NCI-H345 (cell line): Measurements from ENCODE around the gene ADCY5.

Experiments
- DNase-seq: peaks from one replicate; lab custom pipeline; 2025; lab: John Stamatoyannopoulos, UW

Gene ADCY5

GRCh38 chr3:123325766-123326256 is 123.1 kb downstream of the ADCY5 start:
- no peak for DNase-seq

- no peak for DNase-seq
Measured at GRCh38 chr3:123324880-123325765, 123.8 kb downstream of the ADCY5 start.

- DNase-seq = no peak
Measured at GRCh38 chr3:123323781-123324180, 125.1 kb downstream of the ADCY5 start.

GRCh38 chr3:123322866-123323265 is 126.0 kb downstream of the ADCY5 start:
- no peak for DNase-seq

- no peak for DNase-seq
Measured at GRCh38 chr3:123321806-123322205, 127.1 kb downstream of the ADCY5 start.

- no peak for DNase-seq
Measured at GRCh38 chr3:123320221-123320620, 128.7 kb downstream of the ADCY5 start.

GRCh38 chr3:123319760-123320159 is 129.1 kb downstream of the ADCY5 start:
- no peak for DNase-seq

- DNase-seq = no peak
Measured at GRCh38 chr3:123318374-123318773, 130.5 kb downstream of the ADCY5 start.

- no peak for DNase-seq
Measured at GRCh38 chr3:123317716-123318115, 131.2 kb downstream of the ADCY5 start.

- no peak for DNase-seq
Measured at GRCh38 chr3:123315271-123315595, 133.7 kb downstream of the ADCY5 start.

- peak; percentile 86 for DNase-seq
Measured at GRCh38 chr3:123314359-123315270, 134.3 kb downstream of the ADCY5 start.

GRCh38 chr3:123313889-123314288 is 135.0 kb downstream of the ADCY5 start:
- no peak for DNase-seq

- DNase-seq = no peak
Measured at GRCh38 chr3:123312331-123313265, 136.3 kb downstream of the ADCY5 start.

GRCh38 chr3:123311201-123311600 is 137.7 kb downstream of the ADCY5 start:
- no peak for DNase-seq

- DNase-seq = no peak
Measured at GRCh38 chr3:123310741-123311140, 138.1 kb downstream of the ADCY5 start.

GRCh38 chr3:123310186-123310585 is 138.7 kb downstream of the ADCY5 start:
- no peak for DNase-seq

- no peak for DNase-seq
Measured at GRCh38 chr3:123307064-123307463, 141.8 kb downstream of the ADCY5 start.

- no peak for DNase-seq
Measured at GRCh38 chr3:123305192-123305591, 143.7 kb downstream of the ADCY5 start.

GRCh38 chr3:123303976-123304560 is 144.8 kb downstream of the ADCY5 start:
- DNase-seq = no peak

GRCh38 chr3:123302961-123303360 is 145.9 kb downstream of the ADCY5 start:
- no peak for DNase-seq
